ENCODE data around the gene TLE1. TPM values are rescaled to one million over a fixed set of nuclear protein-coding genes. Genes with fewer than 3 reads are reported as not detected.
A peak's percentile ranks its signal among the peaks of the same experiment; 100 is the strongest.

Gene TLE1
- total RNA-seq, 1 experiment from 2014 or later = 79.3 TPM

- H3K27me3 ChIP-seq (ENCODE audit: insufficient read depth, low read length) = no peaks in the 10 kb centered on the region
- no peak overlapping the region for H3K18ac ChIP-seq (ENCODE audit: insufficient read length, low read depth, low read length)
- no peak overlapping the region for H3K14ac ChIP-seq (ENCODE audit: insufficient read depth, low read length)
- H4K5ac ChIP-seq (ENCODE audit: insufficient read length, low read depth, low read length) = no peak overlapping the region
- no peak overlapping the region for H2BK20ac ChIP-seq (ENCODE audit: low read depth, low read length, poor library complexity, severe bottlenecking)
- no peaks in the 10 kb centered on the region for H3K9me3 ChIP-seq (ENCODE audit: control insufficient read depth, low read depth, low read length)
- Mint-ChIP-seq H3K27me3 (ENCODE audit: low read depth) (peaks cover 19% of the 10 kb centered on the region), H3K36me3 (ENCODE audit: insufficient read depth in 1 of 3, low read depth in 3 of 3) (no peaks in the 10 kb centered on the region; a peak in 1 of 7 replicates), H3K4me1 (peaks cover 40 to 46% of the 10 kb centered on the region in 2 experiments), H3K9me3 (no peaks in the 10 kb centered on the region), H3K4me3 (0 out of 5 replicates have a peak overlapping the region, but pooled peaks of 1 of the 2 experiments have one; percentile 40), H3K27ac (peak overlapping the region in 1 of 3 experiments; percentile 26; a peak in 2 of 7 replicates)
- H2BK15ac ChIP-seq (ENCODE audit: low read depth, low read length) = no peak overlapping the region
- no peak for TF ChIP-seq CTCF (conservative IDR thresholded peaks at IDR 0.05)
- no peak overlapping the region for H2BK12ac ChIP-seq (ENCODE audit: insufficient read length, low read depth, low read length)
- H3K4me2 ChIP-seq (ENCODE audit: insufficient read depth, insufficient read length, low read length) = no peak overlapping the region
- H3K27ac ChIP-seq (ENCODE audit: insufficient read length, low read depth, low read length) = no peak overlapping the region
- H3K79me1 ChIP-seq (ENCODE audit: insufficient read depth, low read depth, low read length, poor library complexity, severe bottlenecking) = no peaks in the 10 kb centered on the region
- H3K56ac ChIP-seq (ENCODE audit: insufficient read length, low read depth, low read length) = no peak overlapping the region
- no peak overlapping the region for H4K91ac ChIP-seq (ENCODE audit: insufficient read length, low read depth, low read length)
- no peak overlapping the region for H2AK5ac ChIP-seq (ENCODE audit: insufficient read length, low read length)
- WGBS (ENCODE audit: extremely low coverage, insufficient read length, low lambda C conversion rate) = no CpG with 5 or more reads among the region's 7 CpGs
- H3K4me1 ChIP-seq (ENCODE audit: insufficient read depth, low read length) = peaks cover 6% of the 10 kb centered on the region; the same call in 1 of the 2 replicates
- H3T11ph ChIP-seq (ENCODE audit: low read length) = no peak overlapping the region
- H3K4ac ChIP-seq (ENCODE audit: low read depth, low read length) = no peak overlapping the region
- no peak overlapping the region for H2BK120ac ChIP-seq (ENCODE audit: low read depth, low read length, poor library complexity, severe bottlenecking)
- no peak overlapping the region for H3K9ac ChIP-seq (ENCODE audit: extremely low read depth, insufficient read length, low read length)
- no peak for DNase-seq
- no peak overlapping the region for H2BK5ac ChIP-seq (ENCODE audit: insufficient read length, low read length)
- no peaks in the 10 kb centered on the region for H4K20me1 ChIP-seq (ENCODE audit: control insufficient read depth, insufficient read depth, insufficient read length)
- H3K23me2 ChIP-seq (ENCODE audit: insufficient read length, low read depth, low read length, poor library complexity, severe bottlenecking) = peaks cover 8% of the 10 kb centered on the region
- no peaks in the 10 kb centered on the region for H3K79me2 ChIP-seq (ENCODE audit: insufficient read depth, low read length)
- no peak overlapping the region for H4K8ac ChIP-seq (replicated peaks; ENCODE audit: insufficient read length, low read depth, low read length)
- H3K23ac ChIP-seq (ENCODE audit: insufficient read length, low read depth, low read length) = no peak overlapping the region
- no peak overlapping the region for H2AFZ ChIP-seq (ENCODE audit: low read length)
Measured at GRCh38 chr9:81694541-81694940, 5.2 kb upstream of the TLE1 start.
